Trophoblast cell (in vitro differentiated cells and primary cell): ENCODE results near the gene NRG2.

Experiments used
- DNase-seq, 2 donors: peaks; one replicate each; pipeline ENCODE4 v3.0.0-alpha.2; 2016
- H2AFZ ChIP-seq: 2 replicates; pipeline ENCODE4 v1.6.1; 2013; ENCODE audit warnings: low read length, moderate library complexity, mild to moderate bottlenecking; ENCODE audit not compliant: insufficient read depth, poor library complexity
- H2AK5ac ChIP-seq: 2 replicates; pipeline ENCODE4 v1.6.1; 2013; ENCODE audit warnings: mild to moderate bottlenecking, low read length
- H2BK120ac ChIP-seq: 2 replicates; pipeline ENCODE4 v1.6.1; 2013; ENCODE audit warnings: low read length, mild to moderate bottlenecking, moderate library complexity; ENCODE audit not compliant: insufficient read depth, poor library complexity
- H2BK12ac ChIP-seq: 2 replicates; pipeline ENCODE4 v1.6.1; 2013; ENCODE audit warnings: mild to moderate bottlenecking, low read length, moderate library complexity
- H2BK5ac ChIP-seq: 2 replicates; pipeline ENCODE4 v1.6.1; 2013; ENCODE audit warnings: low read length, low read depth, moderate library complexity, mild to moderate bottlenecking; ENCODE audit not compliant: poor library complexity
- H3K14ac ChIP-seq: 2 replicates; pipeline ENCODE4 v1.6.1; 2013; ENCODE audit warnings: mild to moderate bottlenecking, low read length
- H3K18ac ChIP-seq: 2 replicates; pipeline ENCODE4 v1.6.1; 2013; ENCODE audit warnings: mild to moderate bottlenecking, low read length
- H3K23ac ChIP-seq: 2 replicates; pipeline ENCODE4 v1.6.1; 2013; ENCODE audit warnings: low read length
- H3K27ac ChIP-seq: 2 replicates; pipeline ENCODE4 v1.5.1; 2013; ENCODE audit warnings: low read depth, mild to moderate bottlenecking, inconsistent platforms, low read length, moderate library complexity
- H3K27me3 ChIP-seq: 2 replicates; pipeline ENCODE4 v1.6.1; 2013; ENCODE audit warnings: inconsistent platforms, mild to moderate bottlenecking, low read length, moderate library complexity; ENCODE audit not compliant: insufficient read depth
- H3K36me3 ChIP-seq, 2 experiments: 1 replicate in 1 of 2; 2 replicates in 1 of 2; pipeline ENCODE4 v1.6.1; 2013; ENCODE audit warnings: low read length in 2 of 2, mild to moderate bottlenecking in 2 of 2, moderate library complexity in 1 of 2; ENCODE audit not compliant: insufficient read depth in 2 of 2, control insufficient read depth in 1 of 2
- H3K4ac ChIP-seq: 2 replicates; pipeline ENCODE4 v1.6.1; 2013; ENCODE audit warnings: low read depth, mild to moderate bottlenecking, low read length, moderate library complexity
- H3K4me1 ChIP-seq, 2 experiments: 1 replicate in 1 of 2; 2 replicates in 1 of 2; pipeline ENCODE4 v1.6.1; 2013; ENCODE audit warnings: low read length in 2 of 2, mild to moderate bottlenecking in 2 of 2, moderate library complexity in 1 of 2; ENCODE audit not compliant: insufficient read depth in 2 of 2, control insufficient read depth in 1 of 2
- H3K4me2 ChIP-seq: 2 replicates; pipeline ENCODE4 v1.6.1; 2013; ENCODE audit warnings: inconsistent platforms, mild to moderate bottlenecking, low read length, moderate library complexity
- H3K4me3 ChIP-seq: 2 replicates; pipeline ENCODE4 v1.5.1; 2013; ENCODE audit warnings: mild to moderate bottlenecking, low read depth, low read length, inconsistent platforms
- H3K79me1 ChIP-seq: one replicate; pipeline ENCODE4 v1.6.1; 2013; ENCODE audit warnings: low read length
- H3K79me2 ChIP-seq: 2 replicates; pipeline ENCODE4 v1.6.1; 2013; ENCODE audit warnings: low read length, mild to moderate bottlenecking; ENCODE audit not compliant: control insufficient read depth, insufficient read depth, poor library complexity
- H3K9ac ChIP-seq: 2 replicates; pipeline ENCODE4 v1.6.1; 2013; ENCODE audit warnings: mild to moderate bottlenecking, low read length
- H3K9me3 ChIP-seq: 2 replicates; pipeline ENCODE4 v1.6.1; 2013; ENCODE audit warnings: low read depth, mild to moderate bottlenecking, control low read depth, inconsistent platforms, low read length; ENCODE audit not compliant: insufficient read depth
- H4K12ac ChIP-seq: 2 replicates; pipeline ENCODE4 v1.6.1; 2013; ENCODE audit warnings: low read depth, mild to moderate bottlenecking, low read length, moderate library complexity
- H4K8ac ChIP-seq: 2 replicates; pipeline ENCODE4 v1.6.1; 2013; ENCODE audit warnings: low read depth, mild to moderate bottlenecking, low read length, moderate library complexity
- H4K91ac ChIP-seq: one replicate; pipeline ENCODE4 v1.6.1; 2013; ENCODE audit warnings: low read depth, mild to moderate bottlenecking, low read length, moderate library complexity
- WGBS: extraction: QIAGEN DNeasy Blood & Tissue Kit; methylation state at CpG from one replicate; pipeline ENCODE4 v1.1.7; 2013; ENCODE audit warnings: missing lambda C conversion rate; ENCODE audit not compliant: insufficient read length, insufficient coverage; ENCODE audit errors: extremely low coverage; 5-methylcytosine and 5-hydroxymethylcytosine counted together

The NRG2 gene

GRCh38 chr5:139971202-139971725 is 71.8 kb downstream of the NRG2 start:
- Histone ChIP-seq H3K27ac (no peak overlapping the region), H3K18ac (no peak overlapping the region), H3K4me2 (no peak overlapping the region), H2AFZ (no peak overlapping the region), H3K36me3 (no peaks in the 10 kb centered on the region), H3K27me3 (no peaks in the 10 kb centered on the region), H3K4ac (no peak overlapping the region), H3K23ac (no peak overlapping the region), H3K9ac (no peak overlapping the region), H2BK120ac (no peak overlapping the region), H3K79me2 (no peaks in the 10 kb centered on the region), H2BK12ac (no peak overlapping the region), H4K12ac (no peak overlapping the region), H4K8ac (no peak overlapping the region), H3K9me3 (no peaks in the 10 kb centered on the region), H3K14ac (no peak overlapping the region), H4K91ac (no peak overlapping the region), H3K4me3 (no peak overlapping the region), H2AK5ac (no peak overlapping the region), H3K79me1 (no peaks in the 10 kb centered on the region), H2BK5ac (no peak overlapping the region), H3K4me1 (no peaks in the 10 kb centered on the region)
- no peak for DNase-seq
- WGBS = no CpG with 5 or more reads among the region's 4 CpGs

- no peak overlapping the region for H4K8ac ChIP-seq
- no peak overlapping the region for H2BK12ac ChIP-seq
- no peaks in the 10 kb centered on the region for H3K4me1 ChIP-seq
- H3K27ac ChIP-seq = no peak overlapping the region
- H2AK5ac ChIP-seq = no peak overlapping the region
- no peak overlapping the region for H3K4me3 ChIP-seq
- H2AFZ ChIP-seq = no peak overlapping the region
- no CpG with 5 or more reads among the region's 2 CpGs for WGBS
- H3K23ac ChIP-seq = no peak overlapping the region
- no peak overlapping the region for H3K4me2 ChIP-seq
- H3K9ac ChIP-seq = no peak overlapping the region
- H4K12ac ChIP-seq = no peak overlapping the region
- no peaks in the 10 kb centered on the region for H3K36me3 ChIP-seq
- H4K91ac ChIP-seq = no peak overlapping the region
- no peaks in the 10 kb centered on the region for H3K79me2 ChIP-seq
- no peak overlapping the region for H3K14ac ChIP-seq
- DNase-seq = no peak
- no peak overlapping the region for H3K18ac ChIP-seq
- H3K4ac ChIP-seq = no peak overlapping the region
- no peaks in the 10 kb centered on the region for H3K27me3 ChIP-seq
- H3K9me3 ChIP-seq = peaks cover 1% of the 10 kb centered on the region
- no peak overlapping the region for H2BK5ac ChIP-seq
- H3K79me1 ChIP-seq = no peaks in the 10 kb centered on the region
- no peak overlapping the region for H2BK120ac ChIP-seq
Observed at GRCh38 chr5:139969318-139969717, 73.8 kb downstream of the NRG2 start.

GRCh38 chr5:139968547-139969261 is 74.4 kb downstream of the NRG2 start:
- Histone ChIP-seq H3K4me2 (no peak overlapping the region), H2BK120ac (no peak overlapping the region), H2BK5ac (no peak overlapping the region), H3K36me3 (no peaks in the 10 kb centered on the region), H3K79me2 (no peaks in the 10 kb centered on the region), H2AK5ac (no peak overlapping the region), H3K14ac (no peak overlapping the region), H3K27ac (no peak overlapping the region), H2BK12ac (no peak overlapping the region), H3K4me1 (no peaks in the 10 kb centered on the region), H2AFZ (no peak overlapping the region), H3K18ac (no peak overlapping the region), H3K27me3 (no peaks in the 10 kb centered on the region), H3K9ac (no peak overlapping the region), H3K23ac (no peak overlapping the region), H3K4me3 (no peak overlapping the region), H3K9me3 (peaks cover 1% of the 10 kb centered on the region), H4K8ac (no peak overlapping the region), H3K4ac (no peak overlapping the region), H4K12ac (no peak overlapping the region), H4K91ac (no peak overlapping the region), H3K79me1 (no peaks in the 10 kb centered on the region)
- peak; percentile 80 to 92 for DNase-seq
- WGBS = no CpG with 5 or more reads among the region's 23 CpGs

GRCh38 chr5:139967353-139967752 is 75.7 kb downstream of the NRG2 start:
- H3K18ac ChIP-seq = no peak overlapping the region
- WGBS = no CpG with 5 or more reads among the region's 8 CpGs
- no peak overlapping the region for H3K4ac ChIP-seq

More at GRCh38 chr5:139967353-139967752, 75.7 kb downstream of the NRG2 start:
- Histone ChIP-seq H2BK12ac (no peak overlapping the region), H4K12ac (no peak overlapping the region), H3K36me3 (no peaks in the 10 kb centered on the region), H3K27ac (no peak overlapping the region), H4K91ac (no peak overlapping the region), H2AFZ (no peak overlapping the region), H3K9ac (no peak overlapping the region), H4K8ac (no peak overlapping the region), H2BK5ac (no peak overlapping the region), H3K4me2 (no peak overlapping the region), H2AK5ac (no peak overlapping the region), H3K79me2 (no peaks in the 10 kb centered on the region), H3K14ac (no peak overlapping the region), H2BK120ac (no peak overlapping the region), H3K4me1 (no peaks in the 10 kb centered on the region), H3K27me3 (no peaks in the 10 kb centered on the region), H3K9me3 (peaks cover 1% of the 10 kb centered on the region), H3K79me1 (no peaks in the 10 kb centered on the region), H3K4me3 (no peak overlapping the region), H3K23ac (no peak overlapping the region)
- no peak for DNase-seq
